Urothelium cell line (cell line): ENCODE data around the gene VPS45.
"Not testable (repeated sequence)": the region's sequence is repeated elsewhere in the genome, so short reads cannot be mapped to it uniquely, and the experiment has no call there.

ENCODE experiments used
- DNase-seq: peaks from one replicate; pipeline ENCODE4 v3.0.0; 2011; ENCODE audit warnings: low spot score, mixed read lengths
- FAIRE-seq: peaks from 2 replicates; lab custom pipeline; 2011; peaks lifted over from hg19 to GRCh38; lab: Jason Lieb, UNC

The VPS45 gene, protein sequence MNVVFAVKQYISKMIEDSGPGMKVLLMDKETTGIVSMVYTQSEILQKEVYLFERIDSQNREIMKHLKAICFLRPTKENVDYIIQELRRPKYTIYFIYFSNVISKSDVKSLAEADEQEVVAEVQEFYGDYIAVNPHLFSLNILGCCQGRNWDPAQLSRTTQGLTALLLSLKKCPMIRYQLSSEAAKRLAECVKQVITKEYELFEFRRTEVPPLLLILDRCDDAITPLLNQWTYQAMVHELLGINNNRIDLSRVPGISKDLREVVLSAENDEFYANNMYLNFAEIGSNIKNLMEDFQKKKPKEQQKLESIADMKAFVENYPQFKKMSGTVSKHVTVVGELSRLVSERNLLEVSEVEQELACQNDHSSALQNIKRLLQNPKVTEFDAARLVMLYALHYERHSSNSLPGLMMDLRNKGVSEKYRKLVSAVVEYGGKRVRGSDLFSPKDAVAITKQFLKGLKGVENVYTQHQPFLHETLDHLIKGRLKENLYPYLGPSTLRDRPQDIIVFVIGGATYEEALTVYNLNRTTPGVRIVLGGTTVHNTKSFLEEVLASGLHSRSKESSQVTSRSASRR

DNA sequence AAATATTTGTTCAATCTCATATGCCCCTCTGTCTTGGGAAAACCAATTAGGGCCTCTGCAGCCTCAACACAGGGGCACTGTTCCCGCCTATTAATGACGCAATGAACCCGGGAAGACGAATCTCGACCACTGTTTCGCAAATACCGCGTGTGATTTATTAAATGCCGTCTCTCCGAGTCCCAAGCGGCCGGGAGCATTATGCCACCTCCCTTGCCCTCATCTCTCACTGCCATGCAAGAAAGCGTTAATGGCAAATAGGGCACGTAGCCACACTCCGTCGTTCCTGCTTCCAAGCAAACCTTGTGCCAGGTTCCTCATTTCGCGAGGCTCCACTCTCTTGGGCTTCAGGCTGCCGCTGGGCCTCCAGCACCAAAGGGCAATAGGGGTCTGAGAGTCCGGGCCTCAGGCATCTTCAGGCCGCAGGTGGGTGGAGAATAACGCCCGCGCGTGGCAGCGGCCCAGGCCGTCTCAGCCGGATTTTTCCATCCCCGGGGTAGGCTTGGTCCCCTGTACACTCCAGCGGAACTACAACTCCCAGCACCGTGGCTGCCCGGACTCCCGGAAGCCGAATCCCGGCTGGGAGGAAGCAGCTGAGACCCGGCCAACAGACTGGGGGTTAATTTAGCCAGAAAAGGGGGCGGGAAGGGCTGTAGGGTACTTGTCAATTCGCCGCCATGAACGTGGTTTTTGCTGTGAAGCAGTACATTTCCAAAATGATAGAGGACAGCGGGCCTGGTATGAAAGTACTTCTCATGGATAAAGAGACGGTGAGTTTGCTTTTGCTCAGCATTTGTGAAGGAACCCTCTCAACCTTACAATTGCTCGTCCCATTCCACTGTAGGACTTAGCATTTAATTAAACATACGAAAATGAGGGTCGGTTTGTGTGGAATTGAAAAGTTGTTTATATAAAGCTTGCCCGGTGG, at the start of gene VPS45:
TSS of gene VPS45 (plus strand) at position 593 of the 925 bp plus-strand sequence. CDS start at position 675, 82 bp downstream.
- FAIRE-seq (no peak), DNase-seq (peak; percentile 92)

DNA sequence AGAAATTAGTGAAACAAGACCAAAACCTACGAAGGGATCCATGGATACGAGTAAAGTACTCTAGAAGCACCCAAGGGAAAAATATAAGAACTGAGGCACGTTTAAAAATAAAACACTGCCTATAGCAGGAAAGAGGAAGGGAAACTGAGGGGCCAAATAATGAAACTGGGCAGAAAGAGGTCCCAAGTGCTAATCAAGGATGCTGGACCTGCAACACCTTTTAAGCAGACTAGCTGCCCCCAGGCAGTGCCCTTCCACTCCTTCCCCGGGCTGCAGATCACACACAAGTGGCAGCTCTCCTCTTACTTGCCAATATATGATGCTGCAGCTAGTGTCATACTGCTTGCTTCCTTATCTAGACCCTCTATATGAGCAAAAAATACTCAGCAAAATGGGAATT, 49.4 kb upstream of the VPS45 start:
- no peak for FAIRE-seq

DNA sequence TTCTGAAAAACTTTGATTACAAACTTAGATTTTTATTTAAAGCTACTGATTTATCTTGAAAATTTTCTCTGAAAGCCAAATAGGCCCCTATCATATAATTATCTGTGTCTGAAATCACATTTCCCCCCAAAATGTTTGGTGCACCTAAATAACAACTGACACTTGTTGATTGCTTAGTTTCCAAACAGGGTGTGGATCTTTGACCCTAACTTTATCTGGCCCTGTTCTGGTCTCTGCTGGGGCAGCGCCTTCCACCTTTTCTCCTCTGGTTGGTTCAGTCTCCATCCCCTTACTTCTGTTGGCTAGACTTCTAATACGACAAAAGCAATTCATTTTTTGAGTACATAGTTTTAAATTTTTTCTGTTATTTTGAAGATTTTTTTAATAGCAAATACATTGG, 46.9 kb upstream of the VPS45 start:
- no peak for FAIRE-seq
- no peak for DNase-seq

More for the DNA sequence above, 49.4 kb upstream of the VPS45 start:
- no peak for DNase-seq

DNA sequence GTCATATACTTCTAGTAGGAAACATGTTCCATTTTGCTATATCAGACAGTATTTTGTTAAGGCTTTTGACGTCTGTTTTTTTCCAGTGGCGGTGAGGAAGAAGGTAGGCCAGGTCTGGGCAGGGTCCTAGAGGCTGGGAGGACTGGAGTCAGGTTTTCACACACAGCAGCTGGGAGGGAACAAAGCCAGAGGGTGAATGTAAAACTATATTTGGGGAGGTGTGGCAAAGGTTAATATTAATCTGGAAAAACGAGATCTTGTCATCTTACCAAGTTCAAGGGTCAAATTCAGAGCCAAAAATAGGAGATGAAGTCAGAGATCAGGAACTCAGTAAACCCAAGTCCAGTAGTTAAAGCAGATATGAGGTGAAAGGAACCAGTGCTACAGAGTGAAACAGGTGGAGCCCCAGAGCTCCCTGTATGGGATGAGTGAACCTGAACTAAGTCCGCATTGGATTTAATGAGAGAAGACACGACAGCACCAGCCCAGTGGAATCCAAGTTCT, 46.3 kb upstream of the VPS45 start:
- no peak for DNase-seq
- FAIRE-seq = no peak

DNA sequence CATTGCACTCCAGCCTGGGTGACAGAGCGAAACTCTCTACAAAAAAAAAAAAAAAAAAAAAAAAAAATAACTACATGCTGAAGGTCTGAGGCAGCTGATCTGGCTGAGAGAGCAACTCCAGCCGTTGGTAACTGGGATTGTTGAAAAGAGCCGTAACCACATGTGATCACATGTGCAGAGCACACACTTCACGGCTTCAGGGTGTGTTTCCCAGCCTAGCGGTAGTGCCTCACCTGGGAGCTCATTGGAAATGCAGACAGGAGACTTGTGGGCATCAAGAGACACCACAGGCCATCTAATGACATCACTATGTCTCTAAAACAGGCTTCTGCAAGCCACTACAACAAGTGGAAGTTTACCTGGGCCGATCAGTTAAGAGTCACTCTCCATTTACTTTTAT, 45.2 kb upstream of the VPS45 start:
- no peak for FAIRE-seq
- DNase-seq = no peak

DNA sequence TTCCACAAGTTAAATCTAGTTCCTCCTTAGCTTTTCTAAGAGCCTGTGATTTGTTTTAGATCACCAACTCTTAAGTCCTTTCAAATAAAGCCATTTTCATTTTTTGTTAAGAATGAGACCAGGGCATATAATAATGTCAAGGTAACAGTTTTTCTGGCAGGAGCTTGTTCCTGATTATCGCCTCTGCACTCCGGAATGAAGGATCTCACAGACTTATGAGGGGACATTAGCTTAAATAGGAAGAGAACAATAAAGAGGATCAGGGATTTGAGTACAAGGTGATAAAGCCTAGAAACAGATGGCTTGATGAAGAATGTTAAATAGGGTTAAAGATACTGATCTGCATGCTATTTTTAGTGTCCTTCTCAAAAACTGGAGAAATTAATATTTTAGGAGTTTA, 43.4 kb upstream of the VPS45 start:
- FAIRE-seq (no peak), DNase-seq (no peak)

DNA sequence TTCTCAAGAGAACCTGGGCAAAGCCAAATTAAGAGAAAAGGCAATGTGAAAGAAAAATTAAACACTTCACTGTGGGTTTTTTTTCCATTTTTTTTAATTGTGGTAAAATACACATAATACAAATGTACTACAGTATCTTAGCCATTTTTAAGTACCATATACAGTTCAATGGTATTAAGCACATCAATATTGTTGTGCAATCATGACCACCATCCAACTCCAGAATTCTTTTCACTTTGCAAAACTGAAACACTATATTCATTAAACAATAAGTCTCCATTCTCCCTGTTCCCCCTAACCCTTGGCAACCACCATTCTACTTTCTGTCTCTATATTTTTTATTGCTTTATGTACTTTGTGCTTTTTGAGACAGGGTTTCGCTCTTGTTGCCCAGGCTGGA, 39.3 kb upstream of the VPS45 start:
- DNase-seq (no peak), FAIRE-seq (no peak)

DNA sequence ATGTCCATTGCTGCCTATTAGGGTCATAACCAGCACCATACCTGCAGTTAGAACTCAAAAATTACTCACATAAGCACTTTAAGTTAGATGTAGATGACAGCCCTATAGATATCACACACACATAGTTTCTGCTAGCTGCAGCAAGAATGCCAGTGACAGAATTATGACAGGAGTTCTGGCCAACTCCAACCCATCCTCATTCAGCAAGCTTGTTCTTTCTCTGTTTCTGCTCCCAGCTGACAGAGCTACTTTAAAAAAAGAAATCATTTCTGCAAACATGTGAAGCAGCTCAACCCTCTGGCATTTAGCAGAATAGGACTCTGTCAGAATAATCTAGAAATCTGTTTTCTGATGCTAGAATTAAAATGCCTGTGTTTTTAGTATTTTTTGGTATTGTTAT, 33.2 kb upstream of the VPS45 start:
- DNase-seq (no peak), FAIRE-seq (no peak)

DNA sequence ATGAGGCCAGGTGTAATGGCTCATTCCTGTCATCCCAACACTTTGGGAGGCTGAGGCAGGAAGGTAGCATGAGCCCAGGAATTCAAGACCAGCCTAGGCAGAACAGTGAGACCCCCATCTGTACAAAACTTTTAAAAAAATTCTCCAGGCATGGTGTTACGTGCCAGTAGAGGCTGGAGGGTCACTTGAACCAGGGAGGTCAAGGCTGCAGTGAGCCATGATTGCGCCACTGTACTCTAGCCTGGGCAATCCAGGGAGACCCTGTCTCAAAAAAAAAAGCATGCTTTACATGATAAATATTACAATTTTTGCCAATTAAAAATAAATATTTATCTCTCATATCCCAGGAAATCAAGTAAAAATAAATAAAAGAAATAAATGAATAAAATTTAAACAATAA, 17.6 kb upstream of the VPS45 start:
- DNase-seq (no peak), FAIRE-seq (no peak)

DNA sequence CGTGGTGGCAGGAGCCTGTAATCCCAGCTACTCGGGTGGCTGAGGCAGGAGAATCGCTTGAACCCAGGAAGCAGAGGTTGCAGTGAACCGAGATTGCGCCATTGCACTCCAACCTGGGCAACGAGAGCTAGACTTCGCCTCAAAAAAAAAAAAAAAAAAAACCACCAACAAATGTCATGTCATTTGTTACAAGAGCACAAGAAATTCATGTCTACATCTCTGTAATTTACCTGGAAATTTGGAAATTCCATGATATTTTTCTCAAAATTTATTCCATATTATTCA, 16.5 kb upstream of the VPS45 start:
- DNase-seq (no peak), FAIRE-seq (no peak)

DNA sequence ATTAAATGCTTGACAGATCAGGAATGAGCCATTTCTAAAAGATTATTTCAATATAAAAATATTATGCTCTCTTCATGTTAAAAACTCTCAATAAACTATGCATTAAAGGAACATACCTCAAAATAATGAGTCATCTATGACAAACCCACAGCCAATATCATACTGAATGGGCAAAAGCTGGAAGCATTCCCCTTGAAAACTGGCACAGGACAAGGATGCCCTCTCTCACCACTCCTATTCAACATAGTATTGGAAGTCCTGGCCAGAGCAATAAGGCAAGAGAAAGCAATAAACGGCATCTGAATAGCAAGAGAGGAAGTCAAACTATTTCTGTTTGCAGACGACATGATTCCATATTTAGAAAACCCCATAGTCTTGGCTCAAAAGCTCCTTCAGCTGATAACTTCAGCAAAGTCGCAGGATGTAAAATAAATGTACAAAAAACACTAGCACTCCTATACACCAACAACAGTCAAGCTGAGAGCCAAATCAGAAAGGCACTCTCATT, 15.6 kb upstream of the VPS45 start:
- DNase-seq, FAIRE-seq: not testable (repeated sequence)

DNA sequence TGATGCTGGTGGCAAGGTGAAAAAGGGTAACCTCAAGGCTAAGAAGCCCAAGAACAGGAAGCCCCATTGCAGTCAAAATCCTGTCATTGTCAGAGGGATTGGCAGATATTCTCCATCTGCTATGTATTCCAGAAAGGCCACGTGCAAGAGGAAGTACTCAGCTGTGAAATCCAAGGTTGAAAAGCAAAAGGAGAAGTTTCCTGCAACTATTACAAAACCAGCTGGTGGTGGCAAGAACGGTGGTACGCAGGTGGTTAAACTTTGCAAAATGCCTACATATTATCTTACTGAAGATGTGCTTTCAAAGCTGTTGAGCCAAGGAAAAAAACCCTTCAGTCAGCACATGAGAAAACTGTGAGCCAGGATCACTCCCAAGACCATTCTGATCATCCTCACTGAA, 13.7 kb upstream of the VPS45 start:
- DNase-seq (no peak), FAIRE-seq (no peak)

DNA sequence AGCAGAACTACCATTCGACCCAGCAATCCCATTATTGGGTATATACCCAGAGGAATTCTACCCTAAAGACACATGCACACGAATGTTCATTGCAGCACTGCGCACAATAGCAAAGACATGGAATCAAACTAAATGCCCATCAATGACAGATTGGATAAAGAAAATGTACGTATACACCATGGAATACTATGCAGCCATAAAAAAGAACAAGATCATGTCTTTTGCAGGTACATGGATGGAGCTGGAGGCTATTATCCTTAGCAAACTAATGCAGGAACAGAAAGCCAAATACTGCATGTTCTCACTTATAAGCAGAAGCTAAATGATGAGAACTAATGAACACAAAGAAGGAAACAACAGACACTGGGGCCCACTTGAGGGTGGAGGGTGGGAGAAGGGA, 12.1 kb upstream of the VPS45 start:
- not testable (repeated sequence) for DNase-seq, FAIRE-seq

DNA sequence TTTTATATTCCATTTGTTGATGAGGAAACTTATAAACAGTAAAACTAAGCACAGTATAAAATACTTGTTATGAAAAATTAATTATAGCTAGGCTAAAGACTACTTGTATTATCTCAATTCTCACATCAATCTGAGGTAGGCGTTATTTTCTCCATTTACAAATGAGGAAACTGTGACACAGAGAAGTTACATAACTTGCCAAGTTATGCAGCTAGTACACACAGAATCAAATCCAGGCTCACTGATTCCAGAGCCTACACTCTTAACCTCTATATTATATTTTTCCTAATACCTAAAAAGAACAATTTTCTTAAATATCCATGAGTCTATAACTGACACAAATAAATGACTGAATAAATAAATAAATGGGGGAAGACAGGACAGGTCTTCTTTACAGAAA, 11.2 kb upstream of the VPS45 start:
- DNase-seq = no peak
- FAIRE-seq = no peak

DNA sequence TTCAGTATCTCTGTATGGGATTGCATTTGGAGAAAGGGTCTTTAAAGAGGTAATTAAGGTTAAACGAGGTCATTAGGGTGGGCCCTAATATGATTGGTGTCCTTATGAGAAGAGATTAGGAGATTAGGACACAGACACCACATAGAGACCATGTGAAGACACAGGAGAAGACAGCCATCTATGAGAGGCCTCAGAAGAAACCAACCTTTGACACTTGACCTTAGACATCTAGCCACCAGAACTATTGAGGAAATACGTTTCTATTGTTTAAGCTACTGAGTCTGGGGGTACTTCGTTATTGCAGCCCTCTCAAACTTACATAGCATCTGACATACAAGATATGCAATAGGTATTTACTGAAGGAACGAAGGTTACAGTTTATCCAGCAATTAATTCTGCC, 7.3 kb upstream of the VPS45 start:
- no peak for FAIRE-seq
- DNase-seq = no peak

DNA sequence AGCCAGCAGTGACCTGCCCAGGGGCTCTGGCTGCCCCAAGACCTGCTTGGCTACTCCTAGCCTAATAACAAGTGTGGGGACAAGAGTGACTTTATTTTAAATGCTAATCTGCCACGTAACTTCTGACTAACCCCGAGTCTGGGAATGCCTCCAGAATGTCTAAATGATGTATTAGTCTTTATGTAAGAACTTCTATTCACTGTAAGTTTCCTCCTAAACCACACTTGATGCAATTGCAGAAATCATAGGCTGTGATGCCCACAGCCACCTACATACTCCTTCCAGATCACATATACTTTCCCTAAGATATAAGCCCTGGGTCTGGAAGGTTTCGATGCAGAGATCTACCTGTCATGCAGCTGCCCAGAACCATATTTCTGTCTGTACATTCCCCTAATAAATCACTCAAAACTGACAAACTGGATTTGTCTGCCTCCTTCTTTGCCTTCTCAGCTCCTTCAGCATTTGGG, 5.9 kb upstream of the VPS45 start:
- DNase-seq (no peak), FAIRE-seq (no peak)

DNA sequence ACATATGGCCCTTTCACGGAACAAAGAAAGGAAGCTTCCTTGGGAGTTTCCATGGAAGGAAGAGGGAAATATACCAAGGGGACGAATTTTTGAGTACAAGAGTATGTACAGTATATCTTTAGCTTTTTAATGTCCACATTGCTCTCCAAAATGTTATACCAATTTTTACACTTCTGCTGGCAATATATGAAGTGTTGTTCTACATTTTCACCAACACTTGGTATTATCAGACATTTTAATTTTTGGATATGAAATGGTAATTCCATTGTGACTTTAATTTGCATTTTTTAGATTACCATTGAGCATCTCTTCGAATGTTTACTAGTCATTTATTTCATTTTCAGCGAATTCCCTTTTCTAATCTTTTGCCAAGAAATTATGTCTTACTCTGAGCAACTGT, 5.5 kb upstream of the VPS45 start:
- no peak for DNase-seq
- no peak for FAIRE-seq

DNA sequence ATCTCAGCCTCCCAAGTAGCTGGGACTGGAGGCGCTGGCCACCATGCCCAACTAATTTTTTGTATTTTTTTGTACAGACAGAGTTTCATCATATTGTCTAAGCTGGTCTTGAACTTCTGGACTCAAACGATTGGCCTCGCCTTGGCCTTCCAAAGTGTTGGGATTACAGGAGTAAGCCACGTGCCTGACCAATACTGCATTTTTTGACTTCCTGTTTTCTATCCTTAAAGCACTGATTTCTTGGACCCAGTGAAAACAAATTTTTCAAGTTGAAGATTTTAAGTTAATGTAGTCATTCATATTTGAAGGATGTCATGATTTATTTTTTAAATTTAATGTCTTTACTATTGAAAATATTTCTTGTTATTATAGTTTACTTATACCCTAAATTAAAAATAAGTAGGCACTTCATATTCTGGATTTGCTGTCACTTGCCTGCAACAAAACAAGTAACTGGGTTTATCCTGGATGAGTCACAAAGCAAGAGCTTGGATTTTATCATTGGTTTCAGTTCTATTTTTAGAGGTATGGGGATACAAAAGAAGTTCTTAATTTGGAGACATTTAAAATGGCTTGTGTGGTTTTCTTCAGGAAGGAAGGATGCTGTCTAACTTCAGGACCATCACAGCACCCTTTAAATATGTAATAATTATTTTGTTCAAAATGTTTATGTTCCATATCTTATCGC, 2.2 kb upstream of the VPS45 start:
- no peak for FAIRE-seq
- peak; percentile 15 for DNase-seq

DNA sequence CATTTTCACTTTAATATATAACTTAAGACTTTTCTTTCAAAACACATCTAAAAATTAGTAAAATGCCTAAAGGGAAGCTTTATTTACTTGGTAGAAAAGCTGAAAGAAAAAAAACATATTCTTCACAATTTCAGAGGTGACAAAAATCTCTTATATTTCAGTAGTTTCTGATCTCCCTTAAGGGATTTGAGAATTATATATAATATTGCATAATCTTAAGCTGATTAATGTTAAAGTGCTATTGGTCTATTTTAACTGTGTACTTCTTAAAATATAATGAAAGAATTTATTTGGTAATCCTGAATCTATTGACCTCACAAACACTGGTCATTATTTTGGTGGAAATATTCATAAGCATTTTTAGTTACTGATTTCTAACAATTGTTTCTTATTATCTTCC, 1.2 kb upstream of the VPS45 start:
- no peak for FAIRE-seq
- DNase-seq = no peak

DNA sequence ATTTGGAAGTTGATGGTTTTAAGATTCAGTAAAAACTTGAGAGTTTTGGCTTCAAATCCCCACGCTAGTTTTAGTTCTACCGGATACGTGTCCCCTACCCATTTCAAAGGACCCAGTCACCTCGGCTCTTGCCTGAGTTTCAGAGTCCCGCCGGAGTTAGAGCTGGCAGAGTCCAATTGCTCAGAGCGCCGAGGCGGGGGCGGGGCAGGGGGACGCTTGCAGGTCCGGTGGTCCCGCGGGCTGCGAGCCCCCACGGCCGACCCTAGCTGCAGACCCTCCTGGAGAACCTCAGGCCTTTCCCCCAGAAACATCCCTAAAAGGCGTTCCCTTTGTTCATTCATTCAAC, 765 bp upstream of the VPS45 start:
- FAIRE-seq (no peak), DNase-seq (peak; percentile 56)

DNA sequence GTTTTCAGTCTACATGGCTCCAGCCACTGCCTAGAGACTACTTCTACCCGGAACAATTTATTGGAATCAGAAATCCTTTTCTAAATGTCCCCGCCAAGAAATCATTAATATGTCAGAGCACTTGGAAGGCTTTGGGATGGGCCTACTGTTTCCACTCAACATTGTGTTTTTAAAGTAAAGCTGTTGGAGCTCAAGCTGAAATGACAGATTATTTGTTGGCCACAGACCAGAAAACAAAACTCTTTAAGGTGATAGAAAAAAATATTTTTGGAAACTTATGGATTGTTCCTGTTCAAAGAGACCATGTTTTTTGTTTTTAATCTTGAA, 496 bp downstream of the VPS45 start:
- FAIRE-seq = no peak

More for the DNA sequence above, 496 bp downstream of the VPS45 start:
- DNase-seq = no peak
